CD1c-positive myeloid dendritic cell (primary cell): Measurements from ENCODE around the gene PDXDC1.
A peak's percentile ranks its signal among the peaks of the same experiment; 100 is the strongest.
"Not testable (repeated sequence)": the region's sequence is repeated elsewhere in the genome, so short reads cannot be mapped to it uniquely, and the experiment has no call there.

Experiments
- DNase-seq: peaks from one replicate; pipeline ENCODE4 v3.0.0-alpha.2; 2016; ENCODE audit errors: extremely low spot score

PDXDC1 gene

GRCh38 chr16:15132719-15133428 is 158.0 kb downstream of the PDXDC1 start:
- not testable (repeated sequence) for DNase-seq

- not testable (repeated sequence) for DNase-seq
Observed at GRCh38 chr16:15133554-15133953, 158.7 kb downstream of the PDXDC1 start.

- not testable (repeated sequence) for DNase-seq
Observed at GRCh38 chr16:15134752-15135482, 160.1 kb downstream of the PDXDC1 start.

- not testable (repeated sequence) for DNase-seq
Observed at GRCh38 chr16:15135483-15136360, 160.9 kb downstream of the PDXDC1 start.

GRCh38 chr16:15137514-15137913 is 162.7 kb downstream of the PDXDC1 start:
- DNase-seq = not testable (repeated sequence)

- not testable (repeated sequence) for DNase-seq
Observed at GRCh38 chr16:15140444-15141365, 165.9 kb downstream of the PDXDC1 start.

GRCh38 chr16:15141586-15141985 is 166.8 kb downstream of the PDXDC1 start:
- DNase-seq = no peak

- not testable (repeated sequence) for DNase-seq
Observed at GRCh38 chr16:15142107-15142890, 167.5 kb downstream of the PDXDC1 start.

GRCh38 chr16:15142891-15143600 is 168.2 kb downstream of the PDXDC1 start:
- not testable (repeated sequence) for DNase-seq

GRCh38 chr16:15143601-15144091 is 168.8 kb downstream of the PDXDC1 start:
- DNase-seq = not testable (repeated sequence)

- DNase-seq = not testable (repeated sequence)
Observed at GRCh38 chr16:15144092-15144631, 169.3 kb downstream of the PDXDC1 start.

- DNase-seq = not testable (repeated sequence)
Observed at GRCh38 chr16:15144781-15145417, 170.1 kb downstream of the PDXDC1 start.

- DNase-seq = not testable (repeated sequence)
Observed at GRCh38 chr16:15145418-15146263, 170.8 kb downstream of the PDXDC1 start.

- not testable (repeated sequence) for DNase-seq
Observed at GRCh38 chr16:15146264-15146662, 171.4 kb downstream of the PDXDC1 start.

- DNase-seq = not testable (repeated sequence)
Observed at GRCh38 chr16:15148831-15149230, 174.0 kb downstream of the PDXDC1 start.

GRCh38 chr16:15149260-15149659 is 174.4 kb downstream of the PDXDC1 start:
- DNase-seq = not testable (repeated sequence)

GRCh38 chr16:15154005-15154404 is 179.2 kb downstream of the PDXDC1 start:
- peak; percentile 24 for DNase-seq
